ENCODE results near the gene PRKAA2.

DNA sequence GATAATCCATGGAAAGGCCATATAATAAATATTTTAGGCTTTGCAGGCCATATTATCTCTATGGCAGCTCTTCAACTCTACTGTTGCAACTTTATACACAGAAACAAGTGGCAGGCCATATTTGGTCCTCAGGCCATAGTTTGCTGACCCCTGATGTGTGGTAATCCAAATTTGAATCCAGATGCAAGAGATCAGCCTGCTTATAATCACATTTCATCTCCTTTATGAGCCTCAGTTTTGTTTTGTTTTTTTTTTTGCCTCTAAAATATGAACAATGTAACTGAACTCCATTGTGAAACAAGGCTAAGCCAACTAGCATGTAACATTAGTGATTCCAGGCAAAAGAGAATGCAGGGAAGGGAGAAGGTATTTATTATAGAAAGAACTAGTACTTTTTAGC is 81.6 kb downstream of the PRKAA2 start:
- TF ChIP-seq, protein P1, sequence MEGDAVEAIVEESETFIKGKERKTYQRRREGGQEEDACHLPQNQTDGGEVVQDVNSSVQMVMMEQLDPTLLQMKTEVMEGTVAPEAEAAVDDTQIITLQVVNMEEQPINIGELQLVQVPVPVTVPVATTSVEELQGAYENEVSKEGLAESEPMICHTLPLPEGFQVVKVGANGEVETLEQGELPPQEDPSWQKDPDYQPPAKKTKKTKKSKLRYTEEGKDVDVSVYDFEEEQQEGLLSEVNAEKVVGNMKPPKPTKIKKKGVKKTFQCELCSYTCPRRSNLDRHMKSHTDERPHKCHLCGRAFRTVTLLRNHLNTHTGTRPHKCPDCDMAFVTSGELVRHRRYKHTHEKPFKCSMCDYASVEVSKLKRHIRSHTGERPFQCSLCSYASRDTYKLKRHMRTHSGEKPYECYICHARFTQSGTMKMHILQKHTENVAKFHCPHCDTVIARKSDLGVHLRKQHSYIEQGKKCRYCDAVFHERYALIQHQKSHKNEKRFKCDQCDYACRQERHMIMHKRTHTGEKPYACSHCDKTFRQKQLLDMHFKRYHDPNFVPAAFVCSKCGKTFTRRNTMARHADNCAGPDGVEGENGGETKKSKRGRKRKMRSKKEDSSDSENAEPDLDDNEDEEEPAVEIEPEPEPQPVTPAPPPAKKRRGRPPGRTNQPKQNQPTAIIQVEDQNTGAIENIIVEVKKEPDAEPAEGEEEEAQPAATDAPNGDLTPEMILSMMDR (IDR thresholded peaks at IDR 0.05; ENCODE audit: extremely low read depth in 1 of 2, insufficient read depth in 1 of 2, low read depth in 1 of 2, low read length in 2 of 2) = no peak
- TF ChIP-seq EZH2 (IDR thresholded peaks at IDR 0.05; ENCODE audit: borderline replicate concordance, low read depth, low read length, severe bottlenecking) (no peak), POLR2A (IDR thresholded peaks at IDR 0.05; ENCODE audit: low read depth, low read length) (no peak), MYC (IDR thresholded peaks at IDR 0.05; ENCODE audit: low read depth, low read length) (no peak), POLR2AphosphoS5 (IDR thresholded peaks at IDR 0.05; ENCODE audit: insufficient read depth, low read depth, low read length) (no peak), JUN (IDR thresholded peaks at IDR 0.05; ENCODE audit: borderline replicate concordance, insufficient read depth, insufficient read length, low read depth) (no peak), FOS (IDR thresholded peaks at IDR 0.05; ENCODE audit: borderline replicate concordance, insufficient read depth, low read length) (no peak)
